H1 (cell line): ENCODE data around the gene UCP2.

Source experiments
- BCL11A ChIP-seq, 2 experiments: IDR thresholded peaks; one replicate each; pipeline ENCODE4 v1.6.1; 2011; ENCODE audit warnings: low read depth in 2 of 2, low read length in 2 of 2, mild to moderate bottlenecking in 2 of 2
- POLR2A ChIP-seq, 2 experiments: IDR thresholded peaks; 1 replicate in 1 of 2; 2 replicates in 1 of 2; pipeline ENCODE4 v1.6.1; 2011; ENCODE audit warnings: low read depth in 2 of 2, low read length in 2 of 2, mild to moderate bottlenecking in 2 of 2; ENCODE audit errors: control extremely low read depth in 1 of 2

- TF ChIP-seq BCL11A (IDR thresholded peaks at IDR 0.05; ENCODE audit: low read depth in 2 of 2, low read length in 2 of 2) = no peak
- TF ChIP-seq POLR2A (IDR thresholded peaks at IDR 0.05; ENCODE audit: control extremely low read depth in 1 of 2, low read depth in 2 of 2, low read length in 2 of 2) = no peak
Measured at GRCh38 chr11:74008373-74009229, 26.0 kb upstream of the UCP2 start, which contains the start of gene UCP3.
